GM19035 (cell line): ENCODE results near the gene CCDC136.

Source experiments
- ATAC-seq: cut with Tn5 transposase; IDR thresholded peaks from one replicate; pipeline ENCODE4 v1.9.1; 2021; ENCODE audit not compliant: unreplicated experiment

Gene CCDC136

DNA sequence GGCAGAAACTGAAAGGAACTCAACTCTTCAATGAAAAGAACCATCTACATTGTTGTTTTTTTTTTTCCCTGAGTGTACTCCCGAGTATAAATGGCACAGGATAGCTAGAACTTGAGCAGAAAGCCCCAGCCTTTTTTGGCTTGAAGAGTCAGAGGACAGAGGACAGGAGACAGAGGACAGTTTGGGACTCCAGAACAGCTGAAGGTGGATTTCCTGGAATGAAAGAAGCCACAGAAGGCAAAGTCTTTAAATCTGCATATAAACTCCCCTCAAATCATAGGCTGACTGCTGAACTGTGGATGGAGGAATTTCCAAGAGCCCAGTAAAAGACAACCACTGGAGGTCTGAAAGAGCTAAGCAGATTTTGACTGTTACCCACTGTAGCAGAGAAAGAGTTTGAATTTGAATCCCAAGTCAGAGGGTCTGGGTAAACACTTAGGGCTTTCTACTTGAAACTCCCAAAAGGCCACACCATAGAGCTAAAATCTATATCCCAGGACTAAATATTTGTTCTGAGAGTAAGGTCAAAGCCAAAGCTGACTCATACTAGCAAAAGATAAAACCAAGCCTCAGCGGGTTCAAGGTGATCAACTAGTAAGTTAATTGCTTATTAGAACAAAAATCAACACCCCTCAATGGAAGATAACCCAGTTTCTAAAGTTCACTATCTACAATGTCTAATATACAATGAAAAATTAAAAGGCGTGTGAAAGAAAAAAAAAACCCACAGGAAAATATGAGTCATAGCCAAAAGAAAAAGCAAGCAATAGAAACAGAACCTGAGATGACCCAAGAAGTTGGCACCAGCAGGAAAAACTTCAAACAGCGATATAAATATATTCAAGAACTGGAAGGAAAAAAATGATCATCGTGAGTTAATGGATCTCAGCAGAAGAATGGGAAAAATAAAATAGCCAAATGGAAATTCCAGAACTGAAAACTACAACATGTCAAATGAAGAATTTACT lies 14.3 kb upstream of the CCDC136 start:
- ATAC-seq = no peak

- no peak for ATAC-seq
Observed at GRCh38 chr7:128778946-128779345, 12.8 kb upstream of the CCDC136 start.

GRCh38 chr7:128781126-128781525 lies 10.6 kb upstream of the CCDC136 start:
- no peak for ATAC-seq

GRCh38 chr7:128781851-128782250 lies 9.9 kb upstream of the CCDC136 start:
- ATAC-seq = no peak

GRCh38 chr7:128783143-128783861 lies 8.5 kb upstream of the CCDC136 start:
- ATAC-seq = no peak

DNA sequence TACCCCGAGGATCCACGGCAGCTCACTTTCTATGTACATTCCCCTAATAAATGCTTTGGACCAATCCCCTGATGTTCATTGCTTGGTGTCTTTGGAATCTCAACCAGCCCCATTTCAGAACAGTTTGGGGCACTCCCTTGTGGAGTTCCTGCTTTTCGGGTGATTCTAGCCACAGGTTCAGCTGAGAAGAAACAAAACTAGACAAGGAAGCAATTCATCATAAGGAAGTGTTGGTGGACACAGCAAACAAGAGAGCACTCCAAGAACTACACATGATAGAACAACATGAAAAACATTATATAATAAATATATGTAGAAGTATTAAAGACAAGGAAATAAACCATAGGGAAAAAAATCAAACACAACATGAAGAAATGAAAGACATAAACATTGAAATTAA lies 6.0 kb upstream of the CCDC136 start:
- no peak for ATAC-seq

DNA sequence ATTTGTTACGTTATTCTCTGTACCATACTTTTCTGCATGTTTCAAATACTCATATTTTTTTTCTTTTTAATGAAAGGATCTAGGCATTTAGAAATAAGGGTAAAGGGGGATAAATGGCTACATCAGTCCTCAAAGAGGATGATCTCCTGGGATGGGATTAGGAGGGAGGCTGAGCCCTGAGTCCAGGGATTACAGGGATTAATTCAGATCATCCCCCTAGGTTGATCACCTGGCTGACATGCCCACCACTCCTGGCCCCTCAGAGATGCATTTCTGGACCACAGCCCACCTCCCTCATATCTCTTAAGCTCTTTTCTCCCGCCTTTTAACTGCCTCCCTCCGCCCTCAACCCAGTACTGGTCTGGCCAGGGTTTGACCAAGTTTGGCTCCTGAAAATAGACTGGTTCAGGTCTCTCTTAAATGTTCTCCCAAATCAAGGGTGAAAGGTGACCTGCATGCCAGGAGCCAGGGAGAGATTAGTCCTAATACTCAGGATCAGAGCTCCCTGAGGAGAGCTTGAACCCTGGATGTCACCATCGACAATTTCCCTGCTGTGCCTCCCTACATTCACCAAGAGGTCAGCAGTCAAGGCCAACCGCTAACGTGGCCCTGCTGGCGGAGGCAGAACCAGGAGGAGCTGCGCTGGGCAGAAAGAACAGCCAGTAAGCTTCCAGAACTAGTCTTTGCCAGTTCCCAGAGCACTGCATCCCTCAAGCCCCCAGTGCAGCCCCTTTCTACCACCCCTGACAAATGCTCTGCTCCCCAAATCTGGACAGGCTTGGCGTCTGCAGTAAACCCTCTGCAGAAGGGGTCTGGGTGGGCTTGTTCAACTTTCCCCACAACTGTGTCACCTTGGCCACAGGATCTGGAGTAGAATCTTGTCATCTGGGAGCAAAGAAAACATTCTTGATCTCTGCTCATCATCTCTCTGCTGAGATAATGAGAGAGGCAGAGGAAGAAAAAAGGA lies 3.0 kb upstream of the CCDC136 start:
- ATAC-seq = no peak

GRCh38 chr7:128790315-128791041 lies 1.3 kb upstream of the CCDC136 start:
- peak; percentile 30 for ATAC-seq

DNA sequence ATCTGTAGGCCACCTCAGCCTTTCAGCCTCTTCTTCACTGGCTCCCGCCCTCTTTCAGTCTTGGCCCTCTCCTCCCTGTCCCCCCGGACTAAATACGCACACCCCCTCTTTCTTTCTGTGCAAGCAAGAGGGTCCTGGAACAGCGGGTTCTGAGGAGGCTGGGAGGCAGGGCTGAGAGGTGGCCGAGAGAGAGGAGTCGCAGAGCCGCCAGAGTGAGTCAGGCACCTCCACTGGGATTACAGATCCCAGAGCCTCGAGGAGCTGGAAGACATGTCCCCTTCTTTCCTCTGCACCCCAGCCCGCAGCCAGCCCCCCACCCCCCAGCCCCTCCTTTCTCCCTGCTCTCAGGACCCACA lies 182 bp downstream of the CCDC136 start:
- ATAC-seq = no peak

GRCh38 chr7:128792471-128793180 lies 858 bp downstream of the CCDC136 start:
- no peak for ATAC-seq

- ATAC-seq = no peak
Observed at GRCh38 chr7:128793181-128793547, 1.4 kb downstream of the CCDC136 start.

DNA sequence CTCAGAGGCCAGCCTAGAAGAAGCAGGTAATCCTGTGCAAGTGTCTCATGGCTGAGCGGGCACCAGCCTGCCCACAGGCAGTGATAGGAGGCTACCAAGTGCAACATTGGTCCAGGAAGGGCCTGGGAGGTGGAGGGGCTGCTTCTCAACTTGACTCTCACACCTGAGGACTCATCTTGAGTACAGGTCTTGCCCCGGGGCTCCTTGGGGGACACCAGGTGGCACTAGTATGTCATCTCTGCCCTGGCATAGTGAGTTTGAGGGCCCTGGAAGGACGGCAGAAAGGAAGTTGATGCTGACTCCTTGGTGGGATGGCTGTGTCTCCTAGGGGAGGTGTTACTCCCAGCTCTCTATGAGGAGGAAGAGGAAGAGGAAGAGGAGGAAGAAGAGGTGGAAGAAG lies 2.3 kb downstream of the CCDC136 start:
- ATAC-seq = no peak

DNA sequence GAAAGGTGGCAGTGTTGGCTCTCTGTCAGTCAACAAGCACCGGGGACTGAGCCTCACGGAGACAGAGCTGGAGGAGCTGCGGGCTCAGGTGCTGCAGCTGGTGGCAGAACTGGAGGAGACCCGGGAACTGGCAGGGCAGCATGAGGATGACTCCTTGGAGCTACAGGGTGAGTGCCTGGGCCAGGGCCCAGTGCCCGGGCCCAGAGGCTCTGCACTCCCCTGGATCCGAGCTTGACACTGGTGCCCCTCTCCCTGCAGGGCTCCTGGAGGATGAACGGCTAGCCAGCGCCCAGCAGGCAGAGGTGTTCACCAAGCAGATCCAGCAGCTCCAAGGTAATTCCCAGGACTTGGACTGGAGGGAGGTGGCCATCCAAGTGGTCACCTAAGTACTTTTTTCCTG lies 2.7 kb downstream of the CCDC136 start:
- ATAC-seq = no peak

DNA sequence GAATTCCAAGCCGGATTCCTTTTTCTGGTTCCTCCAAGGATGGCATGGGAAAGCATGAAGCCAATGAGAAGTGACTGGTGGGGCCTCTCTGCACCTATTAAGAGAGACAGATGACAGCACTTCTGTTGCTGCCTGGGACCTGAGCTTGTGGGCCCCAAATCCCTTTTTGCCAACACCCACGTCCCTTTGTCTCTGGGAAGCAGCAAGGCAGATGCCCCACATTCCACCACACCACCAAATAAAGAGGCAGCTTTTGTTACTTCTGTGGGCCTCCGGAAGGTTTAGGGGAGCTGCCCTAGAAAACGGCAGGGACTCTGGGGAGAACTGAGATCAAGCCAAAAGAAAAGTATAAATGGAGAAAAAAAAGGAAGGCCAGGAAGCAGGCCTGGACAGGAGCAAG lies 3.4 kb downstream of the CCDC136 start:
- ATAC-seq = no peak

- ATAC-seq = no peak
Observed at GRCh38 chr7:128796327-128796726, 4.6 kb downstream of the CCDC136 start.

DNA sequence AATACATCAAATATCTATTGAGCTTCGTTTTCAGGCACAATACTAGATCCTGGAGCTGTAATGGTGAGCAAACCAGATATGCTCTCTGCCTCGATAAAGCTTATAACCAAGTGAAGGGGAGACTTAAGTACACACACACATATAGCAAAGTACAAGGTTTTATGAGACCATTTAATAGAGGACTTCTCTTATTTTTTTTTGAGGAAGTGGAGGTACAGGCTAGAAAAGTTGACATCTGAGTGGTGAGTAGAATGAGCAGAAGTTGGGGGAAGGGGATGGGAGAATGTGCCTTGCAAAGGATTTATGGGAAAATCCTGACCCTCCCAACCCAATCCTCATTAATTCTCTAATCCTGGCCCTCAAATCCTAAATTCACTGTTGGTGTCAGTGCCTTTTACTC lies 7.7 kb downstream of the CCDC136 start:
- no peak for ATAC-seq

DNA sequence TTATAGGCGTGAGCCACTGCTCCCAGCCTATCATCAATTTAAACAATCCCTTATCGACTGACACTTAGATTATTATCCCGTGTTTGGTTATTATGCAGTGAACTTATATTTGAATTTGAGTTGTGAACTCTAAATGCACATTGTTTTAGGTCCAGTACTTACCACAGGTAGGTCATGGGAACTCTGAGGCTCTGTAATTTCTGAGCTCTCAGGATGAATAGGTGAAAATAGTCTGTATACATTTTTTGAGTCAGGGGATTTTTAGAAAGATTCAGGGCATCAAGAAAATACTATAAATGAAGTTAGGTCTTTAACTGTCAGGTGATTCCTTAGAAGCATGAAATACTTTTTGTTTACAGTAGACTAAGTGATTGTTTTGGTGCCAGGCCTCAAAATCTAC lies 8.8 kb downstream of the CCDC136 start:
- ATAC-seq = no peak

- ATAC-seq = no peak
Observed at GRCh38 chr7:128801003-128801402, 9.2 kb downstream of the CCDC136 start.

- no peak for ATAC-seq
Observed at GRCh38 chr7:128801667-128802418, 10.1 kb downstream of the CCDC136 start.
